ENCODE measurements around the gene INO80D.
"Not testable (repeated sequence)": the region's sequence is repeated elsewhere in the genome, so short reads cannot be mapped to it uniquely, and the experiment has no call there.

INO80D gene

DNA sequence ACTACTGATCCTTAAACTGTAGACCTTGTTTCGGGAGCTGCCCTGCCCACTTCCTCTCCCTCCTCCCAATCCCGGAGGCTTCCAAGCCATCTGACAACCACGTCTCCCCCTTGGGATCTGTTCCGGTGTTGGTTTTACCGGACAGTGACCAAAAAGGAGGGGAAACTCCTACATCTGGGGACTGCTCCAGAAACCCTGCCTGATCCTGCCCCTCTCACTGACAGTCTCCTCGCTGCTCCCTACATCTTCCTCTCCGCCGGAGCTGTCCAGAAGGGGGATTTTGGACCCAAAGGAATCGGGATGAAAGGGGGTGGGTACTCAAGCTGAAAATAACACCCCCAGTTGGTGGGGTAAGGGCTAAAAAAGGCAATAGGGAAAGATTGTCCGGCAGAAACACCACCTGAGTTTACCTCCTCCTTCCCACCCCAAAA, 1.5 kb downstream of the INO80D start:
- DNase-seq (ENCODE audit: low read depth): no peak

DNA sequence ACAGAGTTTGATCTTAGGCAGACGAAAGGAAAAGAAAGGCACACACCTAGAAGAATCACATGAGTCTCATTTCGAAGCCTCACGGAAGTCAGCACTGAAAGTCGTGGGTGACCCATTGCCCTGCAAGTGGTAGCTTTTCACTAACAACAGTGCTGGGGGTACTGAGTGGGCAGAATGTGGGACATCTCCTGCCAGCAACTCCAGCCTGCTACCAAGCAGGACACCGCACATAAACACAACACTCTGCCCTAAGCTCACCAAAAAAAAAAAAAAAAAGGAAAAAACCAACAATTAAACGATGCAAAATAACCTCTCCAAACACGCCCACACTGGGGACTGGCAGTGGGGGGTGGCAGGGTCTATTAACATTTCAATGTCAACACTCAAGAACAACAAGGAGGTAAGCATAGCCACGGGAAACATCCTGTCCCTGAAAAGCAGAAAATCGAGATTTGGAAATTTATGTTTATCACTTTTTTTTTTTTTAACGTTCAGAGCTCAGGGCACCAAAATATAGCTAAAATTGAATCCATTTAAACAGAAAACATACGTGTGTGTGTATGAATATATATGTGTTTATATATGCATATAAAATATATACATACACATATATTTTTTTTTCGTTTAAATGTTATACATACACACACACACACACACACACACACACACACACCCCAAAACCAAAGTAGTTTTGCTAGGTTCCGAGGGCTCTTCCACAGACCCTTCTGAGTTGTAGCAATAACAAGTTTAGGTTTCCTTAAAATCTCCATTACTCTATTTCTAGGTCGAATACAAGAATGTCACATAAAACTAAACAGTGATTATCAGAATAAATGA, 2.2 kb downstream of the INO80D start:
- DNase-seq (ENCODE audit: low read depth): no peak

DNA sequence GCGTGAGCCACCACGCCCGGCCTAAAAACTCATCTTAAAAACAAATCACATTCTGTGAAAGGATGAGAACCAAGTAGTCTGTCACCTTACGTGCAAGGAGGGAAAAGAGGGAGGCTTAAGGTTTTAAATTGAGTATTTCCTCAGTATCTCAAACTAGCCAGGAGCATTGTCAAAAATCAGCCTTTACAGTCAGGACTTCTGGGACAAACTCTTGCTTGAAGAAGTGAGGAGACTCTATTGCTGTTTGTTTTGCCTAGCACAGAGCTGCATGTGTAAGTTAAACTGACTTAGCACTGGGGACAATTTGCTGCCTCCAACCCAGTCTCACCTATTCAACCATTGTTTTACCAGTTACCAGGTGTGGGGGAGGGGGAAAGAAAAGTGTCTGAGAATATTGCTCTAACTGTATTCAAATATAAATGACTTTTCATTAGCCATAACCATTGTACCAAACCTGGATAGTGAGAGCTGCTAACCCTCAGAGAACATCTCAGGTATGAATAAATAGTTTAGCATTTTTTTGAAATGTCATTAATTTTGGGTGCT, 3.6 kb downstream of the INO80D start:
- DNase-seq (ENCODE audit: low read depth): no peak

- DNase-seq (ENCODE audit: low read depth): no peak
Observed at GRCh38 chr2:206080927-206081326, 5.0 kb downstream of the INO80D start.

DNA sequence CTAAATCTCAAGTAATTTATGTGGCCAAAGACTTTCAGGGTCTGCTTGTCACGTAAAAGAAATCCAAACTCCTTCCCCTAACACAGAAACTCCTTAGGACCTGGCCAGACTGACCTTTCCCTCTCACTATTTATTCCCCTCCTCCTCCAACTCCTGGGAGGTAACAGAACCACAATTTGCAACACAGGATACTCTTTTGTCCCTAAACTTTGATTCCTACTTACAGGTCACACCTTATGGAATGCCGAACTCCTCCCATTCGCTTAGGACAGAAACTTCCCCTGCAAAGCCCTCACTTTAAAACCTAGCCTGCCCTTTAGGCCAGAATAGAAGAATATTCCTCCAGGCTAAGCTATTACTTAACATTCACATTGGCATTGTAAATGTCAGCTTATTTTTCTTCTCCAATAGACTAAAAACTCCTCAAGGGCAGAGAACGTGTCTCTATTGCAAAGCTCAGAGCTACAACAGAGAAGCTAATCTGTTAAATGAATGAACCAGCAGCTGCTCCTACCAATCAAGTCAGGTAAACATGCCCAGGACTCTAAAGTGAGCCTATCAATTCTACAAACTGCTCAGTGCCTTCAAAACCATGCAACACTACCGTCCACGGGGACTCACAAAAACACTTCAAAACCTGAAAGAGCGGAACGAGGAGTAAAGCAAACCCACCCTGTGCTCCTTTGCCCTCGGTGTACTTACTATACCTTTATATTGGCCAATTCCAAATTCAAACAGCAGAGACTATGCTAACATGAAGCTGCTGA, 6.1 kb downstream of the INO80D start:
- DNase-seq (ENCODE audit: low read depth): no peak

- not testable (repeated sequence) for DNase-seq (ENCODE audit: low read depth)
Observed at GRCh38 chr2:206077879-206078278, 8.1 kb downstream of the INO80D start.

- no peak for DNase-seq (ENCODE audit: low read depth)
Observed at GRCh38 chr2:206075113-206075512, 10.9 kb downstream of the INO80D start.

DNA sequence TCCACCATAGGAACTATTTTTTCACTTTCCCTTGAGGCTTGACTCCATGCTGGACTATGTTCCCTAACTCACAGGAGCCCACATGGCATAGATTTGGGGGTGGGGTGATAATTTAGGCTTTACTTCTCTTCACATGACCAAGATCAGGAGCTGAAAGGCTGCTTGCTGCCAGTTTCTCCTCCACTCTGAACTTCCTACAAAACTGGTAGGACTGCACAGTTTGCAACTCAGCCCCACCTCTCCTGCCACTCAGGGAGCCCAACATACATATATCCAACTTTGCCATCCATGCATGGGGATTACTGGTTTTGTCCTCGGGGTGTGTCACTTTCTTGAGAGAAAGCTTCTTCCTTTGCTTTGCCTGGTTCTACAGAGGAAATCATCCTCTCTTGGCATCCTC, 14.2 kb downstream of the INO80D start:
- no peak for DNase-seq (ENCODE audit: low read depth)

GRCh38 chr2:206069417-206069816, 16.6 kb downstream of the INO80D start:
- no peak for DNase-seq (ENCODE audit: low read depth)

GRCh38 chr2:206068207-206068606, 17.8 kb downstream of the INO80D start:
- no peak for DNase-seq (ENCODE audit: low read depth)

DNA sequence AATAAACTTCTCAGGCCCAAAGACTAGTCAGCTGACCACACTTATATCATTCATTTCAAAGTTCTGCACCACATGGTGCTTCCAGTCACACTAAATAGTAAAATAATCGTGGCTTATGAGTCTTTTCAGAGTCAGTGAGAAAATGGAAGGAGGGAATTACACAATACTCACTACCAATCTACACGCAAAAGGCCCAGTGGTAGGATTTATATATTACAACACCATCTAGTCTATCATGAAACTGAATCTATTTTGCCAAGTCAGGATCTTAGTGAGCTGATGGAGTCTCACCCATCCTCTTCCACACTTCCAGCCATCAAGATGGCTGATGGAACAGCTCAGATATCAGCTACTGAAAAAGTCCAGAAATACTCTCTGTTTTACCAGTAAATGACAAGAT, 21.9 kb downstream of the INO80D start:
- no peak for DNase-seq (ENCODE audit: low read depth)

DNA sequence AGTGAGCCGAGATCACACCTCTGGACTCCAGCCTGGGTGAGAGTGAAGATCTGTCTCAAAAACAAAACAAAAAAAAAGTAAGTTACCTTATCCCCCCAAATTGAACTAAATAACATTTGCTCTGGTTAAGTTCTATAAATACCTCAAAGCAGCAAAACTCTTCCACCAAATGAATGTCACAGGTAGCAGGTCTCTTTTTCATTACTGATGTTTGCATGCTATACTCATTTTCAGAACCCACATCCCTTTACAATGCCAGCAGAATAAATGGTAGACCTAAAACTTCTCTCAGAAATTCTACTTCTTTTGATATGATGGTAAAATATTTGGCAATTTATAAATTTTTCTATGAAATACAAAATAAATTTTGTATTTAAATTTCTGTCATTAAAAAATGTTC, 22.3 kb downstream of the INO80D start:
- DNase-seq (ENCODE audit: low read depth): no peak

DNA sequence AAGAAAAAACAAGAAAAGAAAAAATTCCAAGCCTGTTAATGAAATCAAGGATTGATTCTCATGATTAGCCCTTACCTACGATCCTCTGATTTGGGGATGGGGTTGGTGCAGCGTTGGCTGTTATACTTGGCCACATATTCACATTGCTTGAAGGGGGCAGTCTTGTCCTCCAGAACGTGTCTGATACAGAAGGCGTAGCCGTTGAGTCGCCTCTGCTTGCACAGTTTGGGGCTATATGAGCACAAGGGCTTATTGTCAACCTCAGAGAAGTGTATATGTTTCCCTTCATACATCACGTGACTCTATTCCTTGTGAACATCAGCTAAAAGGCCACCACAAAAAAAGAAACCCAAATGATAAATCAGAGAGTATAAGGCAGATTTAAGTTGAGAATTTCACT, 23.2 kb downstream of the INO80D start:
- no peak for DNase-seq (ENCODE audit: low read depth)

- DNase-seq (ENCODE audit: low read depth): no peak
Observed at GRCh38 chr2:206056286-206056685, 29.7 kb downstream of the INO80D start.

GRCh38 chr2:206054952-206055351, 31.0 kb downstream of the INO80D start:
- no peak for DNase-seq (ENCODE audit: low read depth)

DNA sequence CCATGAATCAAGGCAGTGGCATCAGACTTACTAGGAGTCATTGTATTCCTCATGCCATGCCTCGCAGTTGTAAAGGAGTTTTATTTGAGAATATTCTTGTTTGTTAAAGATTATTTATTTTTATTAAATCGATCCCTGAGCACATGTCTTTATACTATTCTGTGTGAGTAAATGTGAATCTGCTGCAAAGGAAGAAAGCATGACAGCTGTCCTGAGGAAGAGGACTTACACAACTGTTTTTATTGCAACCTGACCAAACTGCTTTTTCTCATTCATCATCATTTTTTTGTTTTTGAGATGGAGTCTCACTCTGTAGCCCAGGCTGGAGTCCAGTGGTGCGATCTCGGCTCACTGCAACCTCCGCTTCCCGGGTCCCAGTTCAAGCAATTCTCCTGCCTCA, 34.1 kb downstream of the INO80D start:
- DNase-seq (ENCODE audit: low read depth): no peak

DNA sequence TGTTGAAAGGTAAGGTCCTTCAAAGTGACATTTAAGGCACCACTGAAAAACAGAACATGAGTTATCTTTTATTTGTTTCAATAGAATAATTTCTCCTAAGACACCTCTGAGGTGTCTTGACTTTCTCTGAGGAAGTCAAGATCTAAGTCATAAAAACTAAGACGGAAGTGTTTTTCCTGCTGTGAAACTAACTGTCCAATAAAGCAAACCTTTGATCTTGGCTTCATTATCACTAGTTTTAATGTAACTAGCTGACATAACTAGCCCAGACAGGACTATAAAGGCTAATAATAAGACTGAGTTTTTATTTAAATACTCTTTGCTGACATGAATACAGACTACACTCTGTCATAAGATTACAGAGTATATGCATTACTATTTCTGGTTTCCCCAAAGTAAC, 36.6 kb downstream of the INO80D start:
- no peak for DNase-seq (ENCODE audit: low read depth)

DNA sequence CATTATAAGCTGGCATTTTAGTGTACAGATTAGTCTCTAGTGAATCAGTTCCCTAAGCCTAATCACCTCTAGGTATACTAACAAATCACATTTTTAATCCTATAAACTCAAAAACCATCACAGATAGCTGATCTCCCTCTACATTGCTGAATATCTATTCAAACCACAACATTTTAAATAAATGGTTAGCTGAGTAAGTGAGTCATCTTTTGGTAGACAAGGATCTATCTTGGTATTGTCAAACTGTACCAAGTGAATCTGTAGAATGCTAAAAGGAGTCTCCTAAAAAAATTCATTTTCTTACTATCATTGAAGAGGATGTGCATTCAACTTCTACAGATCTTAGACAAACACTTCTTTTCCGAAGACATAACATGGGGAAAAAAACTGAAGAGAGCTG, 40.7 kb downstream of the INO80D start:
- DNase-seq (ENCODE audit: low read depth): no peak

GRCh38 chr2:206040525-206040924, 45.4 kb downstream of the INO80D start:
- DNase-seq (ENCODE audit: low read depth): no peak

GRCh38 chr2:206035393-206035792, 50.6 kb downstream of the INO80D start:
- DNase-seq (ENCODE audit: low read depth): not testable (repeated sequence)

DNA sequence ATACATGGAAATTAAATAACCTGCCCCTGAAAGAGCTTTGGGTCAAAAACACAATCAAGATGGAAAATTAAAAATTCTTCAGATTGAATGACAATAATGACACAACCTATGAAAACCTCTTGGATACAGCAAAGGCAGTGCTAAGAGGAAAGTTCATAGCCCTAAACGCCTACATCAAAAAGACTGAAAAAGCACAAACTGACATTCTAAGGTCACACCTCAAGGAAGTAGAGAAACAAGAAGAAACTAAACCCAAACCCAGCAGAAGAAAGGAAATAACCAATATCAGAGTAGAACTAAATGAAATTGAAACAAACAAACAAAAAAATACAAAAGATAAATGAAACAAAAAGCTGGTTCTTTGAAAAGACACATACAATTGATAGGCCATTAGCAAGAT, 52.5 kb downstream of the INO80D start:
- not testable (repeated sequence) for DNase-seq (ENCODE audit: low read depth)

GRCh38 chr2:206031950-206032567, 53.9 kb downstream of the INO80D start:
- DNase-seq (ENCODE audit: low read depth): no peak
